Right atrium auricular region (tissue), 2 donors: Measurements from ENCODE around the gene UBAP1L. TPM values are rescaled to one million over a fixed set of nuclear protein-coding genes. Genes with fewer than 3 reads are reported as not detected.

Experiments used
- DNase-seq: peaks from one replicate; pipeline ENCODE4 v3.0.0-alpha.2; 2019; ENCODE audit warnings: low spot score
- H3K27ac ChIP-seq, 2 donors: fragments of 200-600 bp; sonication (generic); 1 replicate in 1 of 2; 2 replicates in 1 of 2; pipeline ENCODE4 v1.5.1; 2016 to 2019
- H3K27me3 ChIP-seq, 2 donors: fragments of 200-600 bp; sonication (generic); one replicate each; pipeline versions ENCODE4 v1.5.1 to v1.6.0; 2017 to 2019
- H3K36me3 ChIP-seq: fragments of 200-600 bp; sonication (generic); one replicate; pipeline ENCODE4 v1.5.1; 2016
- H3K4me1 ChIP-seq, 2 donors: fragments of 200-600 bp; sonication (generic); one replicate each; pipeline versions ENCODE4 v1.5.1 to v1.6.0; 2017 to 2019
- H3K4me3 ChIP-seq, 2 donors: fragments of 200-600 bp; sonication (generic); 1 replicate in 1 of 2; 2 replicates in 1 of 2; pipeline ENCODE4 v1.5.1; 2017 to 2019; ENCODE audit warnings: mild to moderate bottlenecking in 1 of 2, moderate library complexity in 1 of 2
- H3K9me3 ChIP-seq, 2 donors: fragments of 200-600 bp; sonication (generic); one replicate each; pipeline ENCODE4 v1.5.1; 2019
- total RNA-seq, 2 donors: library from RNA; depleted of rRNA; stranded (reverse); fragments of >200 nt; gene quantifications; one replicate each; pipeline ENCODE4 v1.1.0, GENCODE V29; 2016
- TF ChIP-seq, protein P1 (sequence below), 2 donors: fragments of 200-600 bp; sonication (generic); IDR thresholded peaks; one replicate each; pipeline ENCODE4 v1.5.1; 2019; ENCODE audit warnings: antibody characterized with exemption in 2 of 2

The UBAP1L gene
- total RNA-seq, 2 donors from 2014 or later, result 0.48 to 1.1 TPM

DNA sequence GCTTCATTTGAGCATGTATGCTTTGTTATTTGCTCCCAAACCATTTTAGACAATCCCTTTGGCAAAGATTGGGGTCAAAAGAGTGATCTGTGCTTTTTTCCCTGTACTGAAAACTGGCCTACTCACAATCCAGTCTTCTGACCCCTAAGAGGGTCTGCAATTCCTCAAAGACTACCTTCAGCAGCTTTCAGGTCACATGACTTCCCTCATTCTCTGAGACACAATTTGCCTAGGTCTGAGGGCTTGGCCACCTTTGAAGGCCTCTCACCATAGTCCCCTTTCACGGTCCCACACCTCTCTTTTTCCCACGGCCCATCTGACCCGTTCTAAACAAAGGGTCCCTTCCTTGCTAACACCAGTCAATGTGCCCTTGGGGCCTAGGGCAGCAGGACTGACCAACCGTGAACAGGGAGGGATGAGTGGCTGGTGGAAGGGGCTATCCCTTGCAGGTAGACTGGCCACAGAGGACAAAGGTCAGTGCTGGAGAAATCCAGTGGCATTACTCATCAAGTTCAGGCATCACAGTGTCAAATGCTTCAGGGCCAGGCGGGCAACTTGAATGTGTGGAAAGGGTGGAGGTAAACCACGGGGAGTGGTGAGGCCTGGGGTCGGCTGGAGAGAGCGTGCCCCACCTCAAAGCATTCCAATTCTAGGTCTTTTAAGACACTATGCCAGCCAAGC, 58.0 kb downstream of the UBAP1L start:
- TF ChIP-seq, protein P1, sequence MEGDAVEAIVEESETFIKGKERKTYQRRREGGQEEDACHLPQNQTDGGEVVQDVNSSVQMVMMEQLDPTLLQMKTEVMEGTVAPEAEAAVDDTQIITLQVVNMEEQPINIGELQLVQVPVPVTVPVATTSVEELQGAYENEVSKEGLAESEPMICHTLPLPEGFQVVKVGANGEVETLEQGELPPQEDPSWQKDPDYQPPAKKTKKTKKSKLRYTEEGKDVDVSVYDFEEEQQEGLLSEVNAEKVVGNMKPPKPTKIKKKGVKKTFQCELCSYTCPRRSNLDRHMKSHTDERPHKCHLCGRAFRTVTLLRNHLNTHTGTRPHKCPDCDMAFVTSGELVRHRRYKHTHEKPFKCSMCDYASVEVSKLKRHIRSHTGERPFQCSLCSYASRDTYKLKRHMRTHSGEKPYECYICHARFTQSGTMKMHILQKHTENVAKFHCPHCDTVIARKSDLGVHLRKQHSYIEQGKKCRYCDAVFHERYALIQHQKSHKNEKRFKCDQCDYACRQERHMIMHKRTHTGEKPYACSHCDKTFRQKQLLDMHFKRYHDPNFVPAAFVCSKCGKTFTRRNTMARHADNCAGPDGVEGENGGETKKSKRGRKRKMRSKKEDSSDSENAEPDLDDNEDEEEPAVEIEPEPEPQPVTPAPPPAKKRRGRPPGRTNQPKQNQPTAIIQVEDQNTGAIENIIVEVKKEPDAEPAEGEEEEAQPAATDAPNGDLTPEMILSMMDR (IDR thresholded peaks at IDR 0.05), result no peak
- DNase-seq, result no peak
- Histone ChIP-seq H3K4me3 (no peak overlapping the region), H3K27ac (peak overlapping the region; percentile 12 to 98), H3K9me3 (no peaks in the 10 kb centered on the region), H3K4me1 (peaks cover 4 to 57% of the 10 kb centered on the region in 2 donors), H3K27me3 (no peaks in the 10 kb centered on the region), H3K36me3 (peaks cover 73% of the 10 kb centered on the region)

DNA sequence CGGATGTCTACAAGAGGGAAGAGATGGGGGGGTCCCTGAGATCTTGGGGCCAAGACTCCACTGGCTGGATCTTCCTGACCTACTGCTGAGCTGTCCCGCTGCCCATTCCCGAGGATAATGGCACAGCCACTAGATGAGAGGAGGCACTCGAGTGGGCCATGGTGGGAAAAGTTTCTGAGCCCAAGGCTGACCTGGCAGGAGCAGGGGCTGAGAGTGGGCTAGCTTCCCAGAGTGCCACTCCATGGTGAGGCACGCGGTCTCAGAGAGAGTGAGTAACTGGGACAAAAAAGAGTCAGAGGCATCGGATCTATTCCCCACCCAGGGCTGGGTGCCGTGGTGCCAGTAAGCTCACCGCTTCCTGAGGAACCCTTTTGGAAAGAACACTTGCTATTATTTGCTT, 58.9 kb downstream of the UBAP1L start:
- Histone ChIP-seq H3K27me3 (no peaks in the 10 kb centered on the region), H3K4me1 (peaks cover 4 to 49% of the 10 kb centered on the region in 2 donors), H3K27ac (peak overlapping the region; percentile 67 to 98), H3K9me3 (no peaks in the 10 kb centered on the region), H3K4me3 (no peak overlapping the region), H3K36me3 (peaks cover 73% of the 10 kb centered on the region)
- TF ChIP-seq, protein P1 (IDR thresholded peaks at IDR 0.05), result no peak
- DNase-seq, result no peak

DNA sequence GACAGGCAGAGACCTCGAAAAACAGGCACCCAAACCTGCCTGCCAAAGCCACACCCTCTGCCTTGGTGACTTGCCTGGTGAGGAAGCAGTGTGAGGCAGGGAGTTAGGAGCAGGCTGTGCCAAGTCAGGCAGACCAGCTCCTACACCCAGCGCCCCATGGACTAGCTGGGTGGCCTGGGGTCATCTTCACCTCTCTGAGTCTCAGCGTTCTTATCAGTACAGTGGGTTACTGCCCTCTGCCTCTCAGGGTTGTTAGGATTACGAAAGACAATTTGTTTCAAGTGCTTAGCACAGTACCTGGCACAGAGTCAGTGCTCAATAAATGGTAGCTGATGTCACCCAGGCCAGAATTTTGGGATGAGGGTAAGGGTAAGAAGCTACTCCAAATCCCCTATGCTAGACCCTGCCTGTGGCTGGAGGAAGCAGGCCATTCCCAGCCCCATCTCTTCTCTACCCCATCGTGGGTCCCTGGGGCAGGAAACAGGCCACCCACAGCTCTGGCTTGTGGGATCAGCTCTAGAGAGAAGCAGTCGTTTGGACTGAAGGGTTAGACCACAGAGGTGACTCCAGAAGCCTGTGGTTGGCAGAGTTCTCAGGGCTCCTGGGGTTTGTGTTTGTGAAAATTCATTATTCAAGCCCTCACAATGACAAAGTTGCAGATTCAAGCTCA, 59.7 kb downstream of the UBAP1L start:
- Histone ChIP-seq H3K9me3 (no peaks in the 10 kb centered on the region), H3K4me1 (peaks cover 4 to 42% of the 10 kb centered on the region in 2 donors), H3K27ac (peak overlapping the region; percentile 67 to 98), H3K27me3 (no peaks in the 10 kb centered on the region), H3K4me3 (no peak overlapping the region), H3K36me3 (peaks cover 73% of the 10 kb centered on the region)
- TF ChIP-seq, protein P1 (IDR thresholded peaks at IDR 0.05), result no peak
- DNase-seq, result no peak

DNA sequence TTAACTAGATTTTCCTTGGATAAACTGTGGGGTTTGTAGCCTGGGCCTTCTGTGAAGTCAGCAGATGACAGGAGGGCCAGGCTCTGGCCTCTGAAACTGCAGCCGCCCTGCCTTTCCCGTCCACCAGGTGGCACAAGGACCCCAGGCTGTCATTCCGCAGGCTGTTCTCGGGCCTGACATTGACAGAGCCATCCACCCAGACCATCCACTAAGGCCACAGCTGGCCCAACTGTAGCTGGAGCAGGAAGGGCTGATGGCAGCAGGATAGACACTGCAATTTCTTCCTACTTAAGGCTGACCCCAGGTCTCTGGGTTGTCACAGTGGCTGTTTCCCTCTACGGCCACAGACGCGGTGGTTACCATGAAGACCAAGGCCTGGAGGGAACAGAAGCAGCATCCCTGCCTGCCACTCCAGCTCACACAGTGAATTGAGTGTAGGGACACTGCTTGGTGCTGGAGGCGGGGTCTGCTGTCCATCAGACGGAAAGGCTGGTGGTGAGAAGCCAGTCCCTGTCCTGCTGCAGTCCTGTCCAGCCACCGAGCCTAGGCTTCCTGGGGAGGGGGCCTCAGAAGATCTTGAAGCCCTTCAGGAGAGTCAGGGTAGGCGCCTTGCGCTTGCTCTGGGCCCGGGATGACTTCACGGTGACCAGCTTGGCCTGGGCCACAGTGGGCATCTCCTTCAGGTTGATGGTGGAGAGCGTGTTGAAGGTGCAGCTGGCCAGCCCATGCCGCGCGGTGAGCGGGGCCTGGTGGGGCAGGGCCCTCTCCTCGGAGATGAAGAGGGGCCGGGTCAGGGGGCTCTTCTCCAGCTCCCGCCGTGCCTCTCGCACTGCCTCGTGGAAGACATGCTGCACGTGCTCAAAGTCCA, 60.4 kb downstream of the UBAP1L start:
- Histone ChIP-seq H3K27me3 (no peaks in the 10 kb centered on the region), H3K36me3 (peaks cover 68% of the 10 kb centered on the region), H3K4me1 (peaks cover 1 to 37% of the 10 kb centered on the region in 2 donors), H3K9me3 (no peaks in the 10 kb centered on the region), H3K4me3 (no peak overlapping the region), H3K27ac (peak overlapping the region; percentile 67 to 98)
- DNase-seq, result peak; percentile 81
- TF ChIP-seq, protein P1 (IDR thresholded peaks at IDR 0.05), result peak; percentile 75 to 95

DNA sequence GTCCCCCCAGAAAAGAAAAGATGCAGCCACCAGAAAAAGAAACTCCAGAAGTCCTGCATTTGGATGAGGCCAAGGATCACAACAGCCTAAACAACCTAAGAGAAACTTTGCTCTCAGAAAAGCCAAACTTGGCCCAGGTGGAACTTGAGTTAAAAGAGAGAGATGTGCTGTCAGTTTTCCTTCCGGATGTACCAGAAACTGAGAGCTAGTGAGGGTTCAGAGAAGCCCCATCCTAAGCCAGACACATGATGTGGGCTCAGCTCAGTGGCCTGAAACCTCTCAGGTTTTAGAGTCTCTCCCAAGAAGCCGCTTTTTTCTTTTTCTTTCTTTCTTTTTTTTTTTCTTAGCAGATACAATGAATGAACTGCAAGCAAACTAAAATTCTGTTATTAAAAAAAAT, 62.0 kb downstream of the UBAP1L start:
- DNase-seq, result no peak
- Histone ChIP-seq H3K9me3 (no peaks in the 10 kb centered on the region), H3K27ac (no peak overlapping the region), H3K27me3 (no peaks in the 10 kb centered on the region), H3K36me3 (peaks cover 52% of the 10 kb centered on the region), H3K4me3 (no peak overlapping the region), H3K4me1 (peaks cover 0 to 36% of the 10 kb centered on the region in 2 donors)
- TF ChIP-seq, protein P1 (IDR thresholded peaks at IDR 0.05), result no peak
